ENCODE measurements around the gene MAGI1. TPM values are rescaled to one million over a fixed set of nuclear protein-coding genes. Genes with fewer than 3 reads are reported as not detected.

MAGI1 gene
- total RNA-seq, 2 donors from 2014 or later, result 38.6 to 45.1 TPM

- Mint-ChIP-seq H3K4me3 (no peak overlapping the region), H3K27me3 (ENCODE audit: insufficient read depth) (no peaks in the 10 kb centered on the region), H3K36me3 (ENCODE audit: low read depth) (no peaks in the 10 kb centered on the region), H3K9me3 (no peaks in the 10 kb centered on the region), H3K4me1 (peaks cover 4% of the 10 kb centered on the region), H3K27ac (no peak overlapping the region)
- Histone ChIP-seq H3K9ac (ENCODE audit: extremely low read depth, low read length, poor library complexity, severe bottlenecking) (no peak overlapping the region), H3K36me3 (ENCODE audit: control insufficient read depth, insufficient read depth, low read length) (no peaks in the 10 kb centered on the region), H3K9me3 (ENCODE audit: control insufficient read depth, low read length) (no peaks in the 10 kb centered on the region), H3K4me1 (ENCODE audit: control insufficient read depth, insufficient read depth, low read length) (no peaks in the 10 kb centered on the region), H3K27ac (ENCODE audit: low read depth, low read length) (no peak overlapping the region), H3K27me3 (ENCODE audit: control insufficient read depth, insufficient read depth, low read length, poor library complexity, severe bottlenecking) (no peaks in the 10 kb centered on the region), H3K4me3 (ENCODE audit: low read length) (no peak overlapping the region)
- TF ChIP-seq CTCF (conservative IDR thresholded peaks at IDR 0.05), result no peak
- 87 to 92% methylated on average over 2 to 4 of the region's 4 CpGs for WGBS, 2 experiments (ENCODE audit: insufficient coverage in 1 of 2, insufficient read length in 1 of 2)
- no peak for DNase-seq
Observed at GRCh38 chr3:65741540-65741939, 297.2 kb downstream of the MAGI1 start.

DNA sequence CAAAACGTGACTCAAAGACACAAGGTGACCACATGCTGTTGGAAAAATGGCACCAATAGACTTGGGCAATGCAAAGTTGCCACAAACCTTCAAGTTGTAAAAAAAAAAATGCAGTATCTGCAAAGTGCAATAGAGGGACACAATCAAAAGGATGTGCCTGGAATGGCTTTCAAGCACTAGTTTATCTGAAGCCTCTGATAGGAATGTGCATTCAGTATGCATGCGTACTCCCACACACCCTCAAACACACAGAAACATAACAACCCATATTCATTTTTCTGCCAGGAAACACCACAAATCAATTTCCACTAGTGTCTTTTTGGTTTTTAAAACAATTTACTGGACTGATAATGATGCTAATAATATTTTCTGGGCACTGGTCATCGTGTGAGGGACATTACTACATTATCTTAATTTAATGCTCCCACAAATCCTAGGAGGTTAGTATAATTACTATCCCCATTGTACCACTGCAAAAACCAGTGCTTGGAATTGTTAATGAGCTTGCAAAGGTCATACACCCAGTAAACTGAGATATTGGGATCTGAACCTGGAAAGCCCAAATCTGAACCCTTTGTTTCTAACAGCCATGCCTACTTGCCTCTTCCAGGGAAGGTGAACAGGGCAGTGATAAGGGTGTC is 298.7 kb downstream of the MAGI1 start:
- 61 to 80% methylated on average over 1 to 3 of the region's 3 CpGs for WGBS, 2 experiments (ENCODE audit: insufficient coverage in 1 of 2, insufficient read length in 1 of 2)
- H3K4me3 ChIP-seq (ENCODE audit: low read length), result no peak overlapping the region
- no peaks in the 10 kb centered on the region for H3K9me3 ChIP-seq (ENCODE audit: control insufficient read depth, low read length)
- no peak for DNase-seq
- Mint-ChIP-seq H3K9me3 (no peaks in the 10 kb centered on the region), H3K27me3 (ENCODE audit: insufficient read depth) (no peaks in the 10 kb centered on the region), H3K36me3 (ENCODE audit: low read depth) (no peaks in the 10 kb centered on the region), H3K27ac (no peak overlapping the region), H3K4me3 (no peak overlapping the region), H3K4me1 (peaks cover 8% of the 10 kb centered on the region)
- H3K27me3 ChIP-seq (ENCODE audit: control insufficient read depth, insufficient read depth, low read length, poor library complexity, severe bottlenecking), result no peaks in the 10 kb centered on the region
- H3K4me1 ChIP-seq (ENCODE audit: control insufficient read depth, insufficient read depth, low read length), result no peaks in the 10 kb centered on the region
- H3K36me3 ChIP-seq (ENCODE audit: control insufficient read depth, insufficient read depth, low read length), result no peaks in the 10 kb centered on the region
- no peak for TF ChIP-seq CTCF (conservative IDR thresholded peaks at IDR 0.05)
- H3K9ac ChIP-seq (ENCODE audit: extremely low read depth, low read length, poor library complexity, severe bottlenecking), result no peak overlapping the region
- H3K27ac ChIP-seq (ENCODE audit: low read depth, low read length), result no peak overlapping the region

- Histone ChIP-seq H3K4me3 (ENCODE audit: low read length) (no peak overlapping the region), H3K4me1 (ENCODE audit: control insufficient read depth, insufficient read depth, low read length) (peaks cover 7% of the 10 kb centered on the region), H3K27me3 (ENCODE audit: control insufficient read depth, insufficient read depth, low read length, poor library complexity, severe bottlenecking) (no peaks in the 10 kb centered on the region), H3K27ac (ENCODE audit: low read depth, low read length) (no peak overlapping the region), H3K9me3 (ENCODE audit: control insufficient read depth, low read length) (no peaks in the 10 kb centered on the region), H3K36me3 (ENCODE audit: control insufficient read depth, insufficient read depth, low read length) (no peaks in the 10 kb centered on the region), H3K9ac (ENCODE audit: extremely low read depth, low read length, poor library complexity, severe bottlenecking) (no peak overlapping the region)
- no peaks in the 10 kb centered on the region for H3K27me3 Mint-ChIP-seq (ENCODE audit: insufficient read depth)
- no CpG with 5 or more reads among the region's 1 CpG for WGBS, 2 experiments (ENCODE audit: insufficient coverage in 1 of 2, insufficient read length in 1 of 2)
- H3K36me3 Mint-ChIP-seq (ENCODE audit: low read depth), result no peaks in the 10 kb centered on the region
- H3K27ac Mint-ChIP-seq, result no peak overlapping the region
- no peaks in the 10 kb centered on the region for H3K9me3 Mint-ChIP-seq
- H3K4me3 Mint-ChIP-seq, result no peak overlapping the region
- DNase-seq, result no peak
- H3K4me1 Mint-ChIP-seq, result peaks cover 15% of the 10 kb centered on the region
- TF ChIP-seq CTCF (conservative IDR thresholded peaks at IDR 0.05), result no peak
Observed at GRCh38 chr3:65734792-65735191, 303.9 kb downstream of the MAGI1 start.
